A549 (cell line): Measurements from ENCODE around the gene PSMC4. TPM values are rescaled to one million over a fixed set of nuclear protein-coding genes. Genes with fewer than 3 reads are reported as not detected.
A peak's percentile ranks its signal among the peaks of the same experiment; 100 is the strongest.

Experiments used
- ATAC-seq, 2 experiments: fragments of 200-7000 bp in 1 of 2; fragments of >200 bp in 1 of 2; cut with Nextera tagmentation in 1 of 2; cut with Tn5 transposase in 1 of 2; 3 replicates each; pipeline versions ENCODE4 v1.8.0 to v1.9.1; 2018 to 2020; ENCODE audit warnings: mild to moderate bottlenecking in 1 of 2, moderate library complexity in 1 of 2
- CTCF ChIA-PET: fragments of 300-600 bp; sonication (Branson Sonifier 250); formaldehyde crosslinking; extraction: SDS; loops from one replicate; lab custom pipeline; 2021; ENCODE audit warnings: antibody characterized with exemption, inconsistent platforms; lab: Yijun Ruan, JAX
- POLR2A ChIA-PET: fragments of 350-600 bp; formaldehyde crosslinking; extraction: SDS; loops from one replicate; lab custom pipeline; 2021; ENCODE audit warnings: antibody characterized with exemption, inconsistent platforms; lab: Yijun Ruan, JAX
- DNase-seq, 2 experiments: peaks; one replicate each; pipeline versions ENCODE4 v3.0.0 to v3.0.0-alpha.2; 2011 to 2016; ENCODE audit warnings: low read depth in 1 of 2, low spot score in 1 of 2
- FAIRE-seq: peaks from 2 replicates; lab custom pipeline; 2011; peaks lifted over from hg19 to GRCh38; lab: Jason Lieb, UNC
- H3K27ac ChIP-seq, 2 experiments: fragments of >200 bp; sonication (Bioruptor Twin); formaldehyde crosslinking; 3 replicates each; pipeline ENCODE4 v1.5.1; 2016 to 2017
- H3K4me1 ChIP-seq: fragments of >200 bp; sonication (Bioruptor Twin); formaldehyde crosslinking; 3 replicates; pipeline ENCODE4 v1.6.1; 2016
- H3K4me2 ChIP-seq: fragments of >200 bp; sonication (Bioruptor Twin); formaldehyde crosslinking; 3 replicates; pipeline ENCODE4 v1.6.1; 2016
- H3K4me3 ChIP-seq: fragments of >200 bp; sonication (Bioruptor Twin); formaldehyde crosslinking; 3 replicates; pipeline ENCODE4 v1.5.1; 2016
- H3K9me3 ChIP-seq: fragments of >200 bp; sonication (Bioruptor Twin); formaldehyde crosslinking; 3 replicates; pipeline ENCODE4 v1.6.1; 2016
- ATOH8 ChIP-seq: fragments of 250-450 bp; sonication (Bioruptor Pico); IDR thresholded peaks from 2 replicates; pipeline ENCODE4 v1.5.0; 2020; ENCODE audit warnings: low read depth, mild to moderate bottlenecking, moderate library complexity
- BHLHE40 ChIP-seq: IDR thresholded peaks from 2 replicates; pipeline ENCODE4 v1.6.1; 2012; ENCODE audit warnings: low read depth, low read length, inconsistent platforms
- CHD2 ChIP-seq: fragments of 150-350 bp; IDR thresholded peaks from 2 replicates; pipeline ENCODE4 v1.6.1; 2014; ENCODE audit warnings: low read length; ENCODE audit not compliant: partially characterized antibody
- EHF ChIP-seq: fragments of 250-450 bp; sonication (Bioruptor Pico); IDR thresholded peaks from 2 replicates; pipeline ENCODE4 v1.5.0; 2020; ENCODE audit warnings: mild to moderate bottlenecking
- EP300 ChIP-seq, 2 experiments: fragments of >200 bp; sonication (Bioruptor Twin); formaldehyde crosslinking; IDR thresholded peaks; 2 replicates in 1 of 2; 3 replicates in 1 of 2; pipeline ENCODE4 v1.6.1; 2016 to 2017
- FOSB ChIP-seq: fragments of 250-450 bp; sonication (Bioruptor Pico); IDR thresholded peaks from 2 replicates; pipeline ENCODE4 v1.5.0; 2020; ENCODE audit warnings: mild to moderate bottlenecking, moderate library complexity
- GATA3 ChIP-seq: IDR thresholded peaks from 2 replicates; pipeline ENCODE4 v1.6.1; 2012; ENCODE audit warnings: borderline replicate concordance
- HDAC2 ChIP-seq: fragments of 200-600 bp; sonication (generic); IDR thresholded peaks from 2 replicates; pipeline ENCODE4 v1.6.1; 2016
- HEYL ChIP-seq: fragments of 250-450 bp; sonication (Bioruptor Pico); IDR thresholded peaks from 2 replicates; pipeline ENCODE4 v1.8.0; 2021; ENCODE audit warnings: mild to moderate bottlenecking, moderate library complexity
- HOXB13 ChIP-seq: fragments of 250-450 bp; sonication (Bioruptor Pico); IDR thresholded peaks from 2 replicates; pipeline ENCODE4 v1.5.0; 2020; ENCODE audit warnings: low read depth, mild to moderate bottlenecking, moderate library complexity
- MYC ChIP-seq: IDR thresholded peaks from 2 replicates; pipeline ENCODE4 v1.6.1; 2012; ENCODE audit warnings: mild to moderate bottlenecking, inconsistent platforms, low read length, improper control_type of control experiment, borderline replicate concordance
- PHF8 ChIP-seq: fragments of 200-600 bp; sonication (generic); IDR thresholded peaks from 2 replicates; pipeline ENCODE4 v1.6.1; 2016; ENCODE audit warnings: low read depth, mild to moderate bottlenecking, antibody characterized with exemption, moderate library complexity, borderline replicate concordance
- POLR2A ChIP-seq: IDR thresholded peaks from 2 replicates; pipeline ENCODE4 v1.6.1; 2012; ENCODE audit warnings: mild to moderate bottlenecking, low read length
- RAD21 ChIP-seq, 2 experiments: fragments of >200 bp in 1 of 2; sonication (Bioruptor Twin) in 1 of 2; formaldehyde crosslinking in 1 of 2; IDR thresholded peaks in 1 of 2; conservative IDR thresholded peaks in 1 of 2; 2 replicates in 1 of 2; 3 replicates in 1 of 2; pipeline ENCODE4 v1.6.1; 2012 to 2018; ENCODE audit warnings: inconsistent platforms in 1 of 2
- RCOR1 ChIP-seq: fragments of 150-350 bp; IDR thresholded peaks from 2 replicates; pipeline ENCODE4 v1.6.1; 2014; ENCODE audit warnings: antibody characterized with exemption, low read length, low read depth
- REST ChIP-seq: fragments of 200-600 bp; sonication (generic); IDR thresholded peaks from 2 replicates; pipeline ENCODE4 v1.6.1; 2016; ENCODE audit warnings: antibody characterized with exemption, mild to moderate bottlenecking, moderate library complexity
- RFX5 ChIP-seq: fragments of 450-650 bp; IDR thresholded peaks from 2 replicates; pipeline ENCODE4 v1.7.1; 2014; ENCODE audit warnings: antibody characterized with exemption, mild to moderate bottlenecking, moderate library complexity
- RNF2 ChIP-seq: fragments of 200-600 bp; sonication (generic); IDR thresholded peaks from 2 replicates; pipeline ENCODE4 v1.6.1; 2016; ENCODE audit warnings: low read depth, mild to moderate bottlenecking, antibody characterized with exemption, moderate library complexity, borderline replicate concordance
- SMC3 ChIP-seq: fragments of >200 bp; sonication (Bioruptor Twin); formaldehyde crosslinking; IDR thresholded peaks from 3 replicates; pipeline ENCODE4 v1.6.1; 2018; ENCODE audit warnings: inconsistent platforms
- USF2 ChIP-seq: fragments of 450-650 bp; IDR thresholded peaks from 2 replicates; pipeline ENCODE4 v1.6.1; 2014; ENCODE audit warnings: antibody characterized with exemption
- WGBS: methylation state at CpG from one replicate; pipeline ENCODE4 v1.1.6; 2017; ENCODE audit errors: missing lambda C conversion rate; 5-methylcytosine and 5-hydroxymethylcytosine counted together
- polyA plus RNA-seq, 4 experiments: library from polyadenylated mRNA; depleted of rRNA in 3 of 4; stranded (reverse); fragments of >200 nt; fragmentation: RNase III in 1 of 4; extraction: RNeasy Plus Mini Kit Qiagen cat#74134 plus additional on column Dnase treatment in 1 of 4; gene quantifications; 2 replicates in 3 of 4; 3 replicates in 1 of 4; pipeline ENCODE4 v1.2.3, GENCODE V29; 2011 to 2017

PSMC4 gene
- polyA plus RNA-seq, 2 of the 4 experiments (the other 2 are of a cell fraction): 192 to 284 TPM

- H3K27ac ChIP-seq: no peak overlapping the region
- WGBS: 87% methylated on average over 23 of the region's 23 CpGs
- H3K4me1 ChIP-seq: no peaks in the 10 kb centered on the region
- peaks cover 12% of the 10 kb centered on the region; the same call in 2 of the 3 replicates for H3K9me3 ChIP-seq
- no peak overlapping the region for H3K4me2 ChIP-seq
- no peak overlapping the region for H3K4me3 ChIP-seq
- POLR2A ChIA-PET: no interaction called here
- FAIRE-seq: peak; percentile 86
- no peak for TF ChIP-seq HOXB13
- no peak for TF ChIP-seq USF2
- no peak for TF ChIP-seq PHF8
- TF ChIP-seq HEYL: no peak
- no peak for TF ChIP-seq ATOH8
- TF ChIP-seq, all 56 proteins: peak for 0
- ATAC-seq: peak in 1 of 2 experiments; percentile 24; a peak in 2 of 6 replicates
- no peak for DNase-seq
- CTCF ChIA-PET: interaction anchor here (1.0 to 6.0 kb wide), 9 partner anchors 8 to 84 kb away, joined by 3 to 26 read pairs (median 7); partner anchors contain the start of gene PSMC4
Measured at GRCh38 chr19:39927524-39928356, 43.2 kb upstream of the PSMC4 start.

DNA sequence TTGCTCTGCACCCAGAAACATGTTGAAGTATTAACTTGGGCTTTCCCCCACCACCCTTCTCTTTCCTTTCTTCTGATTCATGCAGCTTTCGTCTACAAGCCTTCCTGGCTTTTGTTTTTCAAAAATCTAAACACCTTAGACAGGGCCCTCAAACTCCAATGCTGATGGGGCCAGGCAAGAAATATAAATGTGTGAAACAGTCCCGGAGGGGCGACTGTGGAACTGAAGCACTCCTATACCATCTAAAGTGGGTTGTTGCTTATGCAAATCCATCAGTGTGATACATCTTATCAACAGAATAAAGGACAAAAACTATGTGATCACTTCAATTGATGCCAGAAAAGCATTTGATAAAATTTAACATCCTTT is 42.6 kb upstream of the PSMC4 start:
- no peak for TF ChIP-seq EHF (CRISPR knock-in tag)
- no peak for TF ChIP-seq GATA3
- TF ChIP-seq EP300 (IDR thresholded peaks at IDR 0.05): no peak
- TF ChIP-seq POLR2A: no peak
- no peak for TF ChIP-seq MYC
- TF ChIP-seq RCOR1: no peak
- no peak for TF ChIP-seq CHD2
- no peak for TF ChIP-seq RNF2
- TF ChIP-seq SMC3: no peak
- TF ChIP-seq BHLHE40: no peak
- TF ChIP-seq FOSB (CRISPR knock-in tag): no peak
- TF ChIP-seq REST: no peak
- no peak for TF ChIP-seq HDAC2
- no peak for TF ChIP-seq RAD21 (conservative IDR thresholded peaks at IDR 0.05 in 1 of 2, IDR thresholded peaks at IDR 0.05 in 1 of 2)
- TF ChIP-seq RFX5: no peak
- TF ChIP-seq, all 56 proteins: peak for 0
- ChIA-PET CTCF (interaction anchor here (1.6 to 6.0 kb wide), 4 partner anchors 10 to 42 kb away, joined by 4 to 22 read pairs (median 9); partner anchors contain the start of gene PSMC4), POLR2A (no interaction called here)
- no peak overlapping the region for H3K27ac ChIP-seq
- WGBS: 96% methylated on average over 3 of the region's 3 CpGs
- DNase-seq: no peak
- no peak for FAIRE-seq
- peaks cover 12% of the 10 kb centered on the region; the same call in 2 of the 3 replicates for H3K9me3 ChIP-seq
- no peak overlapping the region for H3K4me2 ChIP-seq
- no peak overlapping the region for H3K4me3 ChIP-seq
- no peak for ATAC-seq
- H3K4me1 ChIP-seq: no peaks in the 10 kb centered on the region
